OCI-M1 (cell line): ENCODE measurements around the gene ACIN1.
"Not testable (repeated sequence)": the region's sequence is repeated elsewhere in the genome, so short reads cannot be mapped to it uniquely, and the experiment has no call there.

Source experiments
- DNase-seq: peaks from one replicate; lab custom pipeline; 2025; lab: John Stamatoyannopoulos, UW

ACIN1 gene

DNA sequence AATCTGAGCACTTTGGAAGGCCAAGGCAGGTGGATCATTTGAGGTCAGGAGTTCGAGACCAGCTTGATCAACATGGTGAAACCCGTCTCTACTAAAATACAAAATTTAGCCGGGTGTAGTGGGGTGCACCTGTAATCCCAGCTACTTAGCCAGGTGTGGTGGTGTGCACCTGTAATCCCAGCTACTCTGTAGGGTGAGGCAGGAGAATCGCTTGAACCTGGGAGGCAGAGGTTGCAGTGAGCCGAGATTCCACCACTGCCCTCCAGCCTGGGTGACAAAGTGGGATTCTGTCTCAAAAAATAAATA, 81.2 kb downstream of the ACIN1 start:
- DNase-seq: not testable (repeated sequence)

DNA sequence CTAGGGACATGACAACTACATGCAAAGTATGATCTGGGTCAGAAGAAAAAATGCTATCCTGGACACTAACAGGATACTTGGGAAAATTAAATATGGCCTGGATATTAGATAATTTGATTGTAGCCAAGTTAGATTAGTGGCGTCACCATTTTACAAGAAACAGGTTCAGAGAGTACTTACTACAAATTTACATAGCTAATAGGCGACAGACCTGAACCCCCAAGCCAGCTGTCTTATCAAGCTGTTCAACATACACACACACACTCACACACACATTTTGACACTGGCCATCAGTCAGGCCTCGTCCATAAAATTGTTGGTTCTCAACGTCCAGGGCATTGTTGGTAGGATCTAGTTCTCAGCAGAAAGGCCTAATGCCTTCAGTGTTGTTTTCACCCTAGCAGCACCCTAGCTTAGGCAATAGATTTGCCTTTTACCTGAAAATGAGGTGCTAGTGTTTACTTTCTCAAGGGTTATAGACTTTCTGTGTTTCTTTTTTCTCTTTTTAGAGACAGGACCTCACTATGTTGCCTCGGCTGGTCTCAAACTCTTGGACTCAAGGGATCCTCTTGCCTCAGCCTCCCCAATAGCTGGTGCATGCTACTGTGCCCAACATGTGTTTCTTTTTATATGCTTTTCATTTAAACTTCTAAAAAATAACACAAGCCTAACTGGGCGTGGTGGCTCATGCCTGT, 81.7 kb downstream of the ACIN1 start:
- no peak for DNase-seq

DNA sequence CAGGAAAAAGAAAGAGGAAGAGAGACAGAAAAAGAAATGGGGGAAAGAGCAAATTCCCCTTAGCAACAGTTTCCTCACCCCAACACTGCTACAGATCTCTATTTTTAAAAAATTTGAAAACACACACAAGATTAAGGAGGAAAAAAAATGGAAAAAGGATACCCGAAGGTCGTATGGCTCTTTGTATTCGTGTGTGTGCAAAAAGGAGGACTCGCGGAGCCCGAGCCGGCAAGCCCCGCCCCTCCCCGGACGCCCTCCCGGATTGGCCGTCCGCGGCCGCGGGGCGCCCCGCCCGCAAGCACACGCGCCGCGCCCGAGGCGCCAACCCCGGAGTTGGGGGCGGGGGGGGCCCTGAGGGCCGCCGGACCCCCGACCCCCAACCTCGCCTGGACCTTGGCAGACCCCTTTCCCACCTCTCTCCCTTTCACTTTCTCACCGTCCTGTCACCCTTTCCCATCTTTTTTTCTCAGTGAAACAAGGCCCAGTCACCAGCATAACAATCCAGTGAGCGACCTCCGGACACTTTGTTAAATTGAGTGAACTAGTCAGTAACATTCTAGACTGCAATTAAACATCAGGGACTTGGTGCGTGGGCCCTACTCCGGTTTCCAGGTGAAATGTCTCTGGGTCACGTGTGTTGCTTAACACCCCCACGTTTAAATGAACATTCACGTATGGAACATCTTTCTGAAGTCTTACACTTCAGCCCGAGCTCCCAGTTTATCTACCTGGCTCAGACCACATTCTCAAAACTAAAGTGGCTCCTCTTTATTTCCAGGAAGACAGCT, 84.8 kb downstream of the ACIN1 start, which contains the start of gene C14orf93:
Gene C14orf93 (minus strand): TSS at position 205 of the 788 bp plus-strand sequence. CDS start 11,120 bp downstream, outside the sequence.
- peak; percentile 77 for DNase-seq

DNA sequence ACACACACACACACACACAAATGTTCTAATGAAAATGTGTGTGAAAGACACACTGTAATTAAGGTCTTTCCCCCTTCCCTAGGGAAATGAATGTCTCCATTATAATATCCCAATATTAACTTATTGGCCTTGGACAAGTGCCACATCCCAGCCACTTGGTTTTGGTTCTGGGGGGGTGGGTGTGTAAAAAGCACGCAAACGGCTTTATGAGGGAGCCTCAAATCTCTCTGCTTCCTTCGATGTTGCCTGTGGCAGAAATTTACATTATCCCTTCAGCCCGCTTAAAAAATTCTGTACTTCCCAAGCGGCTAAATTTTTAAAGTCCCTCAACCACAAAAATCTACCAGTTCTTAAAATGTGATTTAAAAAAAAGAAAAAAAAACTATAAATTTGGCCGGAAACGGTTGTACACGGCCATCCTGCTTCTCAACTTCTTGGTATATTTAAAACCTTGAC, 85.4 kb downstream of the ACIN1 start:
- no peak for DNase-seq

DNA sequence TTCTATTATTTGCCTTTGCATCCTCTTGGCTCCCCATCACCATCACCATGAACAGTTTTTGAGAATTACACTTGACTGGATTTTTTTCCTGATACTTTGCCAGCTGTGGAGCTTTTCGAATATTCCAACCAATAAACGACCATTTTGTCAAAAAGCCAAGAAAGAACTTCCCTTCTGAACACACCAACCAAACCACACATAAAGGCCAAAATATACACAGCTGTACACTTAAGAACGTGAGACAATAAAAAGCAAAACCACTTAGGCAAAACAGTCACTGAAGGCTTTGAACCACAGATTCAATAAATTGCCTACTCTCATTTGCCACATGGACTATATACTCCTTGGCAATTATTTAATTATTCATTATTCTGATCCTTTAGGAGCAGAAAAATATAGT, 86.1 kb downstream of the ACIN1 start:
- DNase-seq: peak; percentile 42
